IMR-90 (cell line): Measurements from ENCODE around the gene SLC25A40. TPM values are rescaled to one million over a fixed set of nuclear protein-coding genes. Genes with fewer than 3 reads are reported as not detected.
"Not testable (repeated sequence)": the region's sequence is repeated elsewhere in the genome, so short reads cannot be mapped to it uniquely, and the experiment has no call there.

Experiments
- ATAC-seq: fragments of 200-7000 bp; cut with Tn5 transposase; 2 replicates; pipeline ENCODE4 v1.9.1; 2020; ENCODE audit warnings: low read depth, mild to moderate bottlenecking, moderate library complexity
- BruUV-seq: library from RNA; stranded (reverse); fragments of 400-500 nt; replicated peaks from 2 replicates; lab custom pipeline; 2021; lab: Mats Ljungman, UMichigan
- CTCF ChIA-PET: fragments of 300-600 bp; formaldehyde crosslinking; extraction: SDS; loops from one replicate; lab custom pipeline; 2021; ENCODE audit warnings: antibody characterized with exemption; lab: Yijun Ruan, JAX
- POLR2A ChIA-PET: fragments of 300-600 bp; sonication (Branson Sonifier 250); formaldehyde crosslinking; loops from one replicate; lab custom pipeline; 2022; ENCODE audit warnings: antibody characterized with exemption; ENCODE audit not compliant: unreplicated experiment; lab: Charles Lee
- DNase-seq: peaks from one replicate; pipeline ENCODE4 v3.0.0; 2013
- H2AFZ ChIP-seq: replicated peaks from 2 replicates; pipeline ENCODE3; 2013; ENCODE audit warnings: low read length, mild to moderate bottlenecking; ENCODE audit not compliant: poor library complexity
- H2AK5ac ChIP-seq: 2 replicates; pipeline ENCODE4 v1.6.1; 2013; ENCODE audit warnings: low read depth, low read length, inconsistent platforms
- H2AK9ac ChIP-seq: replicated peaks from 2 replicates; pipeline ENCODE3; 2013; ENCODE audit warnings: mild to moderate bottlenecking, low read depth, low read length, moderate library complexity; ENCODE audit not compliant: poor library complexity
- H2BK120ac ChIP-seq: 2 replicates; pipeline ENCODE4 v1.6.1; 2013; ENCODE audit warnings: low read depth, low read length, inconsistent platforms
- H2BK15ac ChIP-seq: 3 replicates; pipeline ENCODE4 v1.6.1; 2013; ENCODE audit warnings: low read depth, low read length, inconsistent platforms
- H2BK20ac ChIP-seq: 2 replicates; pipeline ENCODE4 v1.6.1; 2013; ENCODE audit warnings: low read depth, mild to moderate bottlenecking, inconsistent platforms, low read length, moderate library complexity
- H2BK5ac ChIP-seq: 2 replicates; pipeline ENCODE4 v1.6.1; 2013; ENCODE audit warnings: mild to moderate bottlenecking, low read depth, low read length, inconsistent platforms; ENCODE audit not compliant: poor library complexity, severe bottlenecking
- H3K14ac ChIP-seq: replicated peaks from 2 replicates; pipeline ENCODE4 v1.6.1; 2013; ENCODE audit warnings: low read depth, low read length, inconsistent platforms
- H3K18ac ChIP-seq: 2 replicates; pipeline ENCODE4 v1.6.1; 2013; ENCODE audit warnings: low read depth, low read length, control low read depth
- H3K23ac ChIP-seq: 2 replicates; pipeline ENCODE4 v1.6.1; 2013; ENCODE audit warnings: low read depth, low read length, inconsistent platforms
- H3K27ac ChIP-seq: 2 replicates; pipeline ENCODE4 v1.5.1; 2013; ENCODE audit warnings: mild to moderate bottlenecking, control low read depth, low read length; ENCODE audit not compliant: insufficient read depth
- H3K27me3 ChIP-seq: 2 replicates; pipeline ENCODE4 v1.6.1; 2013; ENCODE audit warnings: low read length; ENCODE audit not compliant: control insufficient read depth, insufficient read depth
- H3K36me3 ChIP-seq: 2 replicates; pipeline ENCODE4 v1.6.1; 2013; ENCODE audit warnings: low read length, mixed read lengths; ENCODE audit not compliant: control insufficient read depth, insufficient read depth
- H3K4ac ChIP-seq: 2 replicates; pipeline ENCODE4 v1.6.1; 2013; ENCODE audit warnings: low read depth, low read length, inconsistent platforms
- H3K4me1 ChIP-seq: 2 replicates; pipeline ENCODE4 v1.6.1; 2013; ENCODE audit warnings: low read length, mixed read lengths; ENCODE audit not compliant: control insufficient read depth, insufficient read depth
- H3K4me2 ChIP-seq: 2 replicates; pipeline ENCODE4 v1.6.1; 2013; ENCODE audit warnings: low read depth, mild to moderate bottlenecking, control low read depth, low read length, moderate library complexity
- H3K4me3 ChIP-seq: 2 replicates; pipeline ENCODE4 v1.5.1; 2013; ENCODE audit warnings: low read depth, mild to moderate bottlenecking, control low read depth, low read length, moderate library complexity; ENCODE audit not compliant: insufficient read depth
- H3K56ac ChIP-seq: 2 replicates; pipeline ENCODE4 v1.6.1; 2013; ENCODE audit warnings: low read length, inconsistent platforms; ENCODE audit not compliant: insufficient read depth; ENCODE audit errors: extremely low read depth
- H3K79me1 ChIP-seq, 2 experiments: 2 replicates each; pipeline ENCODE4 v1.6.1; 2013; ENCODE audit warnings: low read length in 2 of 2, inconsistent platforms in 1 of 2, low read depth in 1 of 2
- H3K9ac ChIP-seq: 2 replicates; pipeline ENCODE4 v1.6.1; 2013; ENCODE audit warnings: low read depth, low read length, control low read depth
- H3K9me1 ChIP-seq: 2 replicates; pipeline ENCODE4 v1.6.1; 2013; ENCODE audit warnings: low read length, inconsistent platforms; ENCODE audit not compliant: insufficient read depth
- H3K9me3 ChIP-seq: 2 replicates; pipeline ENCODE4 v1.6.1; 2013; ENCODE audit warnings: low read length; ENCODE audit not compliant: control insufficient read depth, insufficient read depth
- H4K20me1 ChIP-seq: 2 replicates; pipeline ENCODE4 v1.6.1; 2013; ENCODE audit warnings: low read length, inconsistent platforms; ENCODE audit not compliant: insufficient read depth
- H4K5ac ChIP-seq: 2 replicates; pipeline ENCODE4 v1.6.1; 2013; ENCODE audit warnings: mild to moderate bottlenecking, low read depth, low read length, control low read depth
- H4K8ac ChIP-seq, 2 experiments: 2 replicates each; pipeline ENCODE4 v1.6.1; 2013; ENCODE audit warnings: low read depth in 2 of 2, low read length in 2 of 2, control low read depth in 1 of 2, inconsistent platforms in 1 of 2
- H4K91ac ChIP-seq: 2 replicates; pipeline ENCODE4 v1.6.1; 2013; ENCODE audit warnings: low read depth, low read length, inconsistent platforms; ENCODE audit not compliant: insufficient read depth
- WGBS, 2 experiments: methylation state at CpG; one replicate each; pipeline versions ENCODE4 v1.1.5 to v1.1.7; 2013; ENCODE audit warnings: missing lambda C conversion rate in 2 of 2; ENCODE audit not compliant: insufficient read length in 1 of 2; ENCODE audit errors: extremely low coverage in 2 of 2; 5-methylcytosine and 5-hydroxymethylcytosine counted together
- dilution Hi-C: fragments of 300-500 bp; cut with HindIII; formaldehyde crosslinking; loops from one replicate; pipeline ENCODE4 v1.14.3; 2018; ENCODE audit warnings: low sequenced_read_pairs; ENCODE audit not compliant: unreplicated experiment
- in situ Hi-C: fragments of 300-500 bp; cut with MboI; formaldehyde crosslinking; loops from 3 replicates; pipeline ENCODE4 v1.14.3; 2019; ENCODE audit warnings: low sequenced_read_pairs, inconsistent platforms, mixed read lengths
- intact Hi-C: fragments of 100-400 bp; cut with micrococcal nuclease; formaldehyde crosslinking; loops from 2 replicates; pipeline ENCODE4 v1.10.0; 2022
- polyA plus RNA-seq, 3 experiments: library from polyadenylated mRNA; depleted of rRNA; stranded (reverse); fragments of >200 nt; gene quantifications; 2 replicates each; pipeline ENCODE4 v1.2.3, GENCODE V29; 2012; ENCODE audit warnings: low replicate concordance in 1 of 3
- total RNA-seq: library from RNA; depleted of rRNA; stranded (reverse); fragments of >200 nt; gene quantifications from 2 replicates; pipeline ENCODE4 v1.2.3, GENCODE V29; 2012

Gene SLC25A40
- total and polyA plus RNA-seq, 2 of the 4 experiments (the other 2 are of a cell fraction) = 4.7 to 6.1 TPM

DNA sequence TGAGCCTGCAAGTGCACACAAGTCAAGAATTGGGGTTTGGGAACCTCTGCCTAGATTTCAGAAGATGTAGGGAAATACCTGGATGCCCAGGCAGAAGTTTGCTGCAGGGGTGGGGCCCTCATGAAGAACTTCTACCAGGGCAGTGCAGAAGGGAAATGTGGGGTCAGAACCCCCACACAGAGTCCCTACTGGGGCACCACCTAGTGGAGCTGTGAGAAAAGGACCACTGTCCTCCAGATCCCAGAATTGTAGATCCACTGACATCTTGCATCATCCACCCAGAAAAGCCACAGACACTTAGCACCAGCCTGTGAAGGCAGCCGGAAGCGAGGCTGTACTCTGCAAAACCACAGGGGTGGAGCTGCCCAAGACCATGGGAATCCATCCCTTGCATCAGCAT lies 50.8 kb downstream of the SLC25A40 start:
- H2BK5ac ChIP-seq, H3K36me3 ChIP-seq, H3K9me1 ChIP-seq, H3K27ac ChIP-seq, H3K18ac ChIP-seq, H4K8ac ChIP-seq, intact Hi-C loops, H3K9me3 ChIP-seq, H3K79me1 ChIP-seq, H3K9ac ChIP-seq, H3K56ac ChIP-seq, H4K20me1 ChIP-seq, H2BK120ac ChIP-seq, DNase-seq, H3K14ac ChIP-seq, H3K4me2 ChIP-seq, H3K27me3 ChIP-seq, H4K5ac ChIP-seq, POLR2A ChIA-PET, H2AK9ac ChIP-seq, H2BK15ac ChIP-seq, in situ Hi-C loops, H3K4me3 ChIP-seq, H3K4me1 ChIP-seq, dilution Hi-C loops, BruUV-seq, H3K4ac ChIP-seq, H2AFZ ChIP-seq, CTCF ChIA-PET, H2BK20ac ChIP-seq, H4K91ac ChIP-seq, H2AK5ac ChIP-seq, ATAC-seq, H3K23ac ChIP-seq: not testable (repeated sequence)
- WGBS, 2 experiments = no CpG with 5 or more reads among the region's 2 CpGs

DNA sequence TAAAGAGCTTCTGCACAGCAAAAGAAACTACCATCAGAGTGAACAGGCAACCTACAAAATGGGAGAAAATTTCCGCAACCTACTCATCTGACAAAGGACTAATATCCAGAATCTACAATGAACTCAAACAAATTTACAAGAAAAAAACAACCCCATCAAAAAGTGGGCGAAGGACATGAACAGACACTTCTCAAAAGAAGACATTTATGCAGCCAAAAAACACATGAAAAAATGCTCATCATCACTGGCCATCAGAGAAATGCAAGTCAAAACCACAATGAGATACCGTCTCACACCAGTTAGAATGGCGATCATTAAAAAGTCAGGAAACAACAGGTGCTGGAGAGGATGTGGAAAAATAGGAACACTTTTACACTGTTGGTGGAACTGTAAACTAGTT lies 54.1 kb downstream of the SLC25A40 start:
- POLR2A ChIA-PET, dilution Hi-C loops, H3K27me3 ChIP-seq: not testable (repeated sequence)

More for the DNA sequence above, 54.1 kb downstream of the SLC25A40 start:
- H3K23ac ChIP-seq, BruUV-seq, H3K9me1 ChIP-seq, H3K18ac ChIP-seq, intact Hi-C loops, H3K14ac ChIP-seq, CTCF ChIA-PET, H2BK5ac ChIP-seq, H2BK15ac ChIP-seq, H3K9ac ChIP-seq, H3K56ac ChIP-seq, H2AFZ ChIP-seq, H2AK5ac ChIP-seq, H4K8ac ChIP-seq, H3K27ac ChIP-seq, H3K79me1 ChIP-seq, H3K4ac ChIP-seq, H3K4me3 ChIP-seq, H2BK20ac ChIP-seq, H4K5ac ChIP-seq, H3K9me3 ChIP-seq, H4K91ac ChIP-seq, in situ Hi-C loops, H2AK9ac ChIP-seq, H3K4me1 ChIP-seq, H2BK120ac ChIP-seq, DNase-seq, H3K36me3 ChIP-seq, H3K4me2 ChIP-seq, ATAC-seq, H4K20me1 ChIP-seq: not testable (repeated sequence)
- WGBS, 2 experiments = no CpG with 5 or more reads among the region's 4 CpGs
